ENCODE measurements around the gene PAEP.
"Not testable (repeated sequence)": the region's sequence is repeated elsewhere in the genome, so short reads cannot be mapped to it uniquely, and the experiment has no call there.

The PAEP gene

GRCh38 chr9:135513351-135513846 is 48.2 kb upstream of the PAEP start:
- no peak for TF ChIP-seq POLR2AphosphoS5 (IDR thresholded peaks at IDR 0.05; ENCODE audit: low read depth)
- no peak for TF ChIP-seq SPI1 (IDR thresholded peaks at IDR 0.05; ENCODE audit: borderline replicate concordance, low read depth)
- no peak for TF ChIP-seq REST (IDR thresholded peaks at IDR 0.05; ENCODE audit: insufficient replicate concordance, low read depth)
- no peak for TF ChIP-seq GABPA (IDR thresholded peaks at IDR 0.05; ENCODE audit: low read depth)
- TF ChIP-seq CTCF (IDR thresholded peaks at IDR 0.05; ENCODE audit: insufficient read depth, low read length), result no peak
- Histone ChIP-seq H3K27ac (replicated peaks) (no peak overlapping the region), H3K4me3 (replicated peaks; ENCODE audit: insufficient read depth, low read length) (no peak overlapping the region), H3K27me3 (ENCODE audit: insufficient read depth, poor library complexity, severe bottlenecking) (no peaks in the 10 kb centered on the region)
- no peak for DNase-seq (ENCODE audit: low read depth in 1 of 2, low spot score in 1 of 2)

GRCh38 chr9:135513906-135514305 is 47.6 kb upstream of the PAEP start:
- not testable (repeated sequence) for H3K4me3 ChIP-seq (replicated peaks; ENCODE audit: insufficient read depth, low read length); H3K27ac ChIP-seq (replicated peaks); H3K27me3 ChIP-seq (ENCODE audit: insufficient read depth, poor library complexity, severe bottlenecking); DNase-seq (ENCODE audit: low read depth in 1 of 2, low spot score in 1 of 2)

GRCh38 chr9:135514342-135515082 is 47.0 kb upstream of the PAEP start:
- no peak overlapping the region for H3K27ac ChIP-seq (replicated peaks)
- H3K27me3 ChIP-seq (ENCODE audit: insufficient read depth, poor library complexity, severe bottlenecking), result no peaks in the 10 kb centered on the region
- TF ChIP-seq REST (IDR thresholded peaks at IDR 0.05; ENCODE audit: insufficient replicate concordance, low read depth) (no peak), GABPA (IDR thresholded peaks at IDR 0.05; ENCODE audit: low read depth) (no peak), CTCF (IDR thresholded peaks at IDR 0.05; ENCODE audit: insufficient read depth, low read length) (no peak), SPI1 (IDR thresholded peaks at IDR 0.05; ENCODE audit: borderline replicate concordance, low read depth) (no peak), POLR2AphosphoS5 (IDR thresholded peaks at IDR 0.05; ENCODE audit: low read depth) (no peak)
- H3K4me3 ChIP-seq (replicated peaks; ENCODE audit: insufficient read depth, low read length), result no peak overlapping the region
- no peak for DNase-seq (ENCODE audit: low read depth in 1 of 2, low spot score in 1 of 2)

- H3K27me3 ChIP-seq (ENCODE audit: insufficient read depth, poor library complexity, severe bottlenecking), result no peaks in the 10 kb centered on the region
- H3K4me3 ChIP-seq (replicated peaks; ENCODE audit: insufficient read depth, low read length), result no peak overlapping the region
- TF ChIP-seq REST (IDR thresholded peaks at IDR 0.05; ENCODE audit: insufficient replicate concordance, low read depth), result no peak
- TF ChIP-seq GABPA (IDR thresholded peaks at IDR 0.05; ENCODE audit: low read depth), result no peak
- no peak for TF ChIP-seq POLR2AphosphoS5 (IDR thresholded peaks at IDR 0.05; ENCODE audit: low read depth)
- no peak for TF ChIP-seq CTCF (IDR thresholded peaks at IDR 0.05; ENCODE audit: insufficient read depth, low read length)
- TF ChIP-seq SPI1 (IDR thresholded peaks at IDR 0.05; ENCODE audit: borderline replicate concordance, low read depth), result no peak
- no peak overlapping the region for H3K27ac ChIP-seq (replicated peaks)
- no peak for DNase-seq (ENCODE audit: low read depth in 1 of 2, low spot score in 1 of 2)
Observed at GRCh38 chr9:135515083-135515951, 46.2 kb upstream of the PAEP start.

Data from HL-60 (cell line).